Naive B cell (primary cell): ENCODE results near the gene CNTNAP5. TPM values are rescaled to one million over a fixed set of nuclear protein-coding genes. Genes with fewer than 3 reads are reported as not detected.

ENCODE experiments used
- ATAC-seq, 2 donors: fragments of 150-1000 bp; cut with Tn5 transposase; 2 replicates each; pipeline ENCODE4 v1.10.0; 2021; ENCODE audit warnings: low read depth in 2 of 2, mild to moderate bottlenecking in 2 of 2, moderate library complexity in 2 of 2
- DNase-seq: peaks from one replicate; pipeline ENCODE4 v3.0.0; 2022
- H3K27ac Mint-ChIP-seq, 6 donors: one replicate each; pipeline ENCODE4 v1.8.0; 2020 to 2022; ENCODE audit warnings: mild to moderate bottlenecking in 6 of 6, mixed read lengths in 6 of 6, moderate library complexity in 5 of 6, inconsistent platforms in 2 of 6
- H3K27me3 Mint-ChIP-seq, 3 donors: one replicate each; pipeline ENCODE4 v1.8.0; 2021 to 2022; ENCODE audit warnings: mixed read lengths in 3 of 3, mild to moderate bottlenecking in 1 of 3
- H3K36me3 Mint-ChIP-seq, 2 donors: one replicate each; pipeline ENCODE4 v1.8.0; 2020 to 2022; ENCODE audit warnings: mixed read lengths in 2 of 2, inconsistent platforms in 1 of 2, mild to moderate bottlenecking in 1 of 2
- H3K4me1 Mint-ChIP-seq, 3 donors: one replicate each; pipeline ENCODE4 v1.8.0; 2020 to 2022; ENCODE audit warnings: mixed read lengths in 3 of 3, inconsistent platforms in 1 of 3, mild to moderate bottlenecking in 1 of 3, moderate library complexity in 1 of 3
- H3K4me3 Mint-ChIP-seq, 8 donors: one replicate each; pipeline ENCODE4 v1.8.0; 2020 to 2022; ENCODE audit warnings: mild to moderate bottlenecking in 8 of 8, mixed read lengths in 8 of 8, moderate library complexity in 8 of 8, inconsistent platforms in 2 of 8
- H3K9me3 Mint-ChIP-seq, 7 donors: one replicate each; pipeline ENCODE4 v1.8.0; 2020 to 2022; ENCODE audit warnings: mixed read lengths in 7 of 7, mild to moderate bottlenecking in 5 of 7, inconsistent platforms in 2 of 7, moderate library complexity in 1 of 7
- polyA plus RNA-seq, 6 donors: library from polyadenylated mRNA; unstranded; fragments of 300-500 nt; fragmentation: Illumina TruSeq; gene quantifications; one replicate each; pipeline ENCODE4 v1.2.3, GENCODE V29; 2021; ENCODE audit warnings: low read depth in 6 of 6

The CNTNAP5 gene
- polyA plus RNA-seq, 6 donors from 2014 or later: not detected

DNA sequence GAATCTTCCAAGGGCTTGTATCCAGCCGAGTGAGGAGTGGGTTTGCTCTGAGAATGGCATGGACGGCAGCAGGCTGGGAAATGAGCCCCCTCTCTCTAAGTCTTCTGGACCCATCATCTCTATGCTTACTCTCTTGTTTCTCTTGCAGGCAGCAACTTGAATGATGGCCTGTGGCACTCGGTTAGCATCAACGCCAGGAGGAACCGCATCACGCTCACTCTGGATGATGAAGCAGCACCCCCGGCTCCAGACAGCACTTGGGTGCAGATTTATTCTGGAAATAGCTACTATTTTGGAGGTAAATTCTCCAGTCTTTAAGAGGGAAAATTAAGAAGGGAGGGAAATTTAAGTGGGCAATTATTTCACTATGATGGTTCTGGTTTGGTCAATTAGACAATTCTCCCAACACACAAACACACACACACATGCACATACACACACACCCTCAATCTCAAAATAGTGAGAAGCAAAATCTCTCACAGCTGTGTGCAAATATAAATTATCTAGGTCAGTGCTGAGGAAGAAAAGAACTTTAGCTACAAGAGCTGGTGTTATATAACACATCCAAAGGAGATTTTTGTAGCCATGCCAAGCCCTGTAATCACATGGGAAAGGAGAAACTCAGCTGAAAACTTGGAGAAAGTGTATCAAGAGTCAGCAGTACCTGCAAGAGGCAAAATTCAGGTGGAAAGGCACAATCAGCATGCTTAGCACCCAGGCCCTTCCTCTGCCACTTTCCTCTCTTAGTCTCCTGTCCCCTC, 499.2 kb downstream of the CNTNAP5 start:
- no peaks in the 10 kb centered on the region for H3K27me3 Mint-ChIP-seq
- DNase-seq (no peak), ATAC-seq (no peak)
- H3K4me1 Mint-ChIP-seq: no peaks in the 10 kb centered on the region
- H3K36me3 Mint-ChIP-seq: no peaks in the 10 kb centered on the region
- peaks cover 0 to 8% (median 1%) of the 10 kb centered on the region in 7 donors for H3K9me3 Mint-ChIP-seq
- no peak overlapping the region for H3K27ac Mint-ChIP-seq
- no peak overlapping the region for H3K4me3 Mint-ChIP-seq

DNA sequence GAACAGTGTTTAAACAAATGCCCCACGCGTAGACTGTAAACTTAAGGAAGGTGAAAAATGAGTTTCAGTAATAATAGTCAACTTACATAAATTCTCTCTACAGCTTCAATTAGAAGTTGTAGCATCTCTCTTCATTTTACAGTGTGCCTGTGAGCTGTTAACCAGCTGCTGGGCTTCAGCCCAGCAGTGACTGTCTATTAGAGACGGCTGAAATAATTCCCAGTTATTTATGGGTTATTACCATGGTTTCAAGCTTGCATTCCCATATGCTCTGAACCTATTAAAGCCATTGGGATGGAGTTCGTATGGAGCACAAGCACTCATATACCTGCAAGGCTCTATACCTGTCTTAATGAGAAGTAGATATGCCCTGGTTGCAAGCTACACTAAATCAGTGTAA, 501.1 kb downstream of the CNTNAP5 start:
- Mint-ChIP-seq H3K36me3 (no peaks in the 10 kb centered on the region), H3K9me3 (peaks cover 0 to 8% (median 3%) of the 10 kb centered on the region in 7 donors), H3K4me3 (no peak overlapping the region), H3K27ac (no peak overlapping the region), H3K27me3 (no peaks in the 10 kb centered on the region), H3K4me1 (no peaks in the 10 kb centered on the region)
- DNase-seq (no peak), ATAC-seq (no peak)

- no peaks in the 10 kb centered on the region for H3K27me3 Mint-ChIP-seq
- H3K4me1 Mint-ChIP-seq: no peaks in the 10 kb centered on the region
- no peak for ATAC-seq
- no peak for DNase-seq
- H3K36me3 Mint-ChIP-seq: no peaks in the 10 kb centered on the region
- H3K27ac Mint-ChIP-seq: no peak overlapping the region
- no peak overlapping the region for H3K4me3 Mint-ChIP-seq
- peaks cover 0 to 14% (median 3%) of the 10 kb centered on the region in 7 donors for H3K9me3 Mint-ChIP-seq
These were observed 505.1 kb downstream of the CNTNAP5 start for GRCh38 chr2:124530203-124530602.

DNA sequence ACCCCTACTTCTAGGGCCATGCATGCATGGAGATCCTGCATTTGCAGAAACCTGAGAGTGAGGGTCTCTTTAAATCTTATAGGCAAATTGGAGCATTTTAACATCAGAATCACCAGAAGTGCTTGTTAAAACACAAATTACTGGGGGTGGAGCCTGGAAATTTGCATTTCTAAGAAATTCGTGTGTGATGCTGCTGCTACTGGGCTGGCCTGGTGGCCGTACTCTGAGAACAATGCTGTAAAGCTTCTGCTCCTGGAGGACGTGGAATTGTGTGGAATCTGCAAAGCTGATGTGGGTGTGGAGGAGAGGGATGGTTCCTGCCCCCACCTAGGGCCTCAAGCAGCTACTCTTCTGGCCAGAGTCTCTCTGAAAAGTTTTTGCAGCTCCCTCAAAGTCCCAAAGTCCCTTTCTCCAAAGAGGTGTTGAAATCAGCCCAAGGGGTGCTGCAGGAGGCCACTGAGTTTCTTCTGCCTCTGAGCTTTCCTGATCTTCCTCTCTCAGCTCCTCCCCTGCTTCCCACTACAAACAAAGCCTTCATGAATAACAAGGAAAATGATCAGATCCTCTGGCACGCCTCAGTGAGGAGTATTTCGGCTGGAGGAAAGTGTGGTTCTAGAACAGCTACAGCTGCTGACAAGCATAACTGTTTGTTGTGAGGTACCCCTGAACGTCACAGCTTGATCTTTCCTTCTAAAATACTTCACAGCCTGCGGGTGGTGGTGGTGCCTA, 508.3 kb downstream of the CNTNAP5 start:
- Mint-ChIP-seq H3K36me3 (no peaks in the 10 kb centered on the region), H3K4me3 (no peak overlapping the region), H3K27ac (no peak overlapping the region), H3K4me1 (no peaks in the 10 kb centered on the region), H3K27me3 (no peaks in the 10 kb centered on the region), H3K9me3 (peaks cover 0 to 16% (median 2%) of the 10 kb centered on the region in 7 donors)
- no peak for DNase-seq
- no peak for ATAC-seq

- no peaks in the 10 kb centered on the region for H3K4me1 Mint-ChIP-seq
- peaks cover 0 to 18% (median 2%) of the 10 kb centered on the region in 7 donors for H3K9me3 Mint-ChIP-seq
- H3K27ac Mint-ChIP-seq: no peak overlapping the region
- H3K27me3 Mint-ChIP-seq: no peaks in the 10 kb centered on the region
- no peak for DNase-seq
- ATAC-seq: no peak
- no peaks in the 10 kb centered on the region for H3K36me3 Mint-ChIP-seq
- H3K4me3 Mint-ChIP-seq: no peak overlapping the region
These were observed 508.9 kb downstream of the CNTNAP5 start for GRCh38 chr2:124534028-124534427.

DNA sequence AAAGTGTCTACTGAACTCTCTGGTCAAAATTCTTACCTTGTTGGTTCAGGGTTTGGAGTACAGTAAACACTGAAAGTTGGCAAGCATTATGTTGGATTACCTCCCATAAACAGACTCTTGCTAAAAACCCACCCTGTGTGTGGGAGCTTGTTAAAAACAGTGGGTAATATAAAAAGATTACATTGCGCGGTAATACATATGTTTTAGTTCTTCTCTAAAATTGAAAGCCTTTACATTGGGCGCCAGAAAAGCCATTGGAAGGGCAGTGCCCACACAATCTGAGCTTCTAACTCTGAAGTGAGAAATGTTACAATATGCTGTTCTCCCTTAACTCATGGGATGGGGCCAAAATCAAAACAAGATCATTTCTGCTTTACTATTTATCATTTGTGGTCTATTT, 510.7 kb downstream of the CNTNAP5 start:
- Mint-ChIP-seq H3K27me3 (no peaks in the 10 kb centered on the region), H3K4me1 (no peaks in the 10 kb centered on the region)

DNA sequence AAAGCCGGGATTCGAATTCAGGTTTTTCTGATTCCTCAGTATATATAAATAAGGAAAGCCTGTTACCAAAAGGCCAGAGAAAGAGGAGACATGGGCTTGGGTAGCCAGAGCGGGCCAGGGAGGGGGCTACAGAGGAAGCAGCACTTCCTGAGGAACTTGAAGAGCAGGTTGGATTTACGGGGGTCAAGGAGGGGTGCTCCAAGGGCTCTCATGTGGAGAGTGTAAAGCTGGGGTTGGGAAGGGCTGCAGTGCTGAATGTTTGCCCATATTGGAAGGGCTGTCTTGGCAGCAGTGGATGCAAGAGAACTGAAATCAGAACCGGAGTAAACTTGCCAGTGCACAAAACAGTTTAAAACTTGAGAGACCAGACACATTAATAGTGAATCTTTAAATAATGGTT, 511.5 kb downstream of the CNTNAP5 start:
- Mint-ChIP-seq H3K4me3 (no peak overlapping the region), H3K27me3 (no peaks in the 10 kb centered on the region), H3K4me1 (no peaks in the 10 kb centered on the region), H3K36me3 (no peaks in the 10 kb centered on the region), H3K9me3 (peaks cover 0 to 18% (median 0%) of the 10 kb centered on the region in 7 donors), H3K27ac (no peak overlapping the region)
- ATAC-seq: no peak
- no peak for DNase-seq

More for the DNA sequence above, 510.7 kb downstream of the CNTNAP5 start:
- no peak for ATAC-seq
- Mint-ChIP-seq H3K27ac (no peak overlapping the region), H3K4me3 (no peak overlapping the region), H3K36me3 (no peaks in the 10 kb centered on the region), H3K9me3 (peaks cover 0 to 18% (median 0%) of the 10 kb centered on the region in 7 donors)
- DNase-seq: no peak

GRCh38 chr2:124538549-124538948, 513.5 kb downstream of the CNTNAP5 start:
- Mint-ChIP-seq H3K9me3 (peaks cover 0 to 21% (median 0%) of the 10 kb centered on the region in 7 donors), H3K27ac (no peak overlapping the region), H3K36me3 (no peaks in the 10 kb centered on the region), H3K27me3 (no peaks in the 10 kb centered on the region), H3K4me3 (no peak overlapping the region), H3K4me1 (no peaks in the 10 kb centered on the region)
- DNase-seq (no peak), ATAC-seq (no peak)

GRCh38 chr2:124540805-124541204, 515.7 kb downstream of the CNTNAP5 start:
- Mint-ChIP-seq H3K27ac (no peak overlapping the region), H3K9me3 (peaks cover 0 to 18% (median 0%) of the 10 kb centered on the region in 7 donors), H3K36me3 (no peaks in the 10 kb centered on the region), H3K4me3 (no peak overlapping the region), H3K27me3 (no peaks in the 10 kb centered on the region), H3K4me1 (no peaks in the 10 kb centered on the region)
- ATAC-seq (no peak), DNase-seq (no peak)

- ATAC-seq: no peak
- Mint-ChIP-seq H3K27me3 (no peaks in the 10 kb centered on the region), H3K9me3 (peaks cover 0 to 20% (median 0%) of the 10 kb centered on the region in 7 donors), H3K4me1 (no peaks in the 10 kb centered on the region), H3K4me3 (no peak overlapping the region), H3K36me3 (no peaks in the 10 kb centered on the region), H3K27ac (no peak overlapping the region)
- DNase-seq: no peak
These were observed 518.0 kb downstream of the CNTNAP5 start for GRCh38 chr2:124542932-124543640.

DNA sequence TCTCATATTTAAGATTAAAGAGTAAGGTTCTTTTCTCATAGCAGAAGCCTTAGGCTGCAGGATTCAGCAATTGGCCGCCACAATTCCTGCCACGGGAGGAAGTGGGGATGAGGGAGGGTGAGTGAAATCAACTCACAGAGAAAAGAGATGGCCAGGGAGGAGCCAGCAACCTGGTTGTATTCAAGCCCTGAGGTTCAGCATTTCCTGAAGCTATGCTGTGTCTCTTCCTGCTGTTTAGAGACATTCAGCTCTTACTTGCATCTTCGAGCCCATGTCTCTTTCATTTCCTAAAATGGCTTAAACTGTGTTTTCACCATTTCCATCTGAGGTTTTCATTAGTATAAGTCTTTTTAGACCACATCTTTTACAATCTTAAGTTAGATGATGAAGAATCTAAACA, 522.6 kb downstream of the CNTNAP5 start:
- DNase-seq: no peak
- H3K9me3 Mint-ChIP-seq: peaks cover 0 to 7% (median 2%) of the 10 kb centered on the region in 7 donors
- H3K27me3 Mint-ChIP-seq: no peaks in the 10 kb centered on the region
- H3K27ac Mint-ChIP-seq: no peak overlapping the region
- no peak for ATAC-seq
- no peaks in the 10 kb centered on the region for H3K36me3 Mint-ChIP-seq
- no peak overlapping the region for H3K4me3 Mint-ChIP-seq
- H3K4me1 Mint-ChIP-seq: no peaks in the 10 kb centered on the region

GRCh38 chr2:124558277-124558905, 533.3 kb downstream of the CNTNAP5 start:
- no peak overlapping the region for H3K4me3 Mint-ChIP-seq
- ATAC-seq (no peak), DNase-seq (no peak)
- H3K27ac Mint-ChIP-seq: no peak overlapping the region
- H3K4me1 Mint-ChIP-seq: no peaks in the 10 kb centered on the region
- H3K36me3 Mint-ChIP-seq: no peaks in the 10 kb centered on the region
- H3K27me3 Mint-ChIP-seq: no peaks in the 10 kb centered on the region
- H3K9me3 Mint-ChIP-seq: peaks cover 0 to 9% (median 3%) of the 10 kb centered on the region in 7 donors

- Mint-ChIP-seq H3K4me1 (no peaks in the 10 kb centered on the region), H3K27ac (no peak overlapping the region), H3K27me3 (no peaks in the 10 kb centered on the region), H3K9me3 (peaks cover 0 to 13% (median 6%) of the 10 kb centered on the region in 7 donors), H3K4me3 (no peak overlapping the region), H3K36me3 (no peaks in the 10 kb centered on the region)
- DNase-seq (no peak), ATAC-seq (no peak)
These were observed 534.1 kb downstream of the CNTNAP5 start for GRCh38 chr2:124559236-124559635.
